Suprapubic skin (tissue), 3 donors: ENCODE measurements around the gene NOVA1.

Experiments
- EP300 ChIP-seq: sonication (generic); formaldehyde crosslinking; IDR thresholded peaks from one replicate; pipeline ENCODE4 v1.6.1; 2017; ENCODE audit warnings: antibody characterized with exemption
- TF ChIP-seq, protein P1 (sequence below), 2 donors: fragments of 200-600 bp in 1 of 2; fragments of 450-650 bp in 1 of 2; sonication (generic) in 1 of 2; IDR thresholded peaks; one replicate each; pipeline ENCODE4 v1.5.1; 2016 to 2019; ENCODE audit warnings: antibody characterized with exemption in 2 of 2, mild to moderate bottlenecking in 1 of 2, moderate library complexity in 1 of 2

- no peak for TF ChIP-seq EP300
- TF ChIP-seq, protein P1, sequence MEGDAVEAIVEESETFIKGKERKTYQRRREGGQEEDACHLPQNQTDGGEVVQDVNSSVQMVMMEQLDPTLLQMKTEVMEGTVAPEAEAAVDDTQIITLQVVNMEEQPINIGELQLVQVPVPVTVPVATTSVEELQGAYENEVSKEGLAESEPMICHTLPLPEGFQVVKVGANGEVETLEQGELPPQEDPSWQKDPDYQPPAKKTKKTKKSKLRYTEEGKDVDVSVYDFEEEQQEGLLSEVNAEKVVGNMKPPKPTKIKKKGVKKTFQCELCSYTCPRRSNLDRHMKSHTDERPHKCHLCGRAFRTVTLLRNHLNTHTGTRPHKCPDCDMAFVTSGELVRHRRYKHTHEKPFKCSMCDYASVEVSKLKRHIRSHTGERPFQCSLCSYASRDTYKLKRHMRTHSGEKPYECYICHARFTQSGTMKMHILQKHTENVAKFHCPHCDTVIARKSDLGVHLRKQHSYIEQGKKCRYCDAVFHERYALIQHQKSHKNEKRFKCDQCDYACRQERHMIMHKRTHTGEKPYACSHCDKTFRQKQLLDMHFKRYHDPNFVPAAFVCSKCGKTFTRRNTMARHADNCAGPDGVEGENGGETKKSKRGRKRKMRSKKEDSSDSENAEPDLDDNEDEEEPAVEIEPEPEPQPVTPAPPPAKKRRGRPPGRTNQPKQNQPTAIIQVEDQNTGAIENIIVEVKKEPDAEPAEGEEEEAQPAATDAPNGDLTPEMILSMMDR (IDR thresholded peaks at IDR 0.05): no peak
Measured at GRCh38 chr14:26528415-26529182, 69.2 kb downstream of the NOVA1 start.
